Brain microvascular endothelial cell (primary cell): ENCODE measurements around the gene EMC1.
"Not testable (repeated sequence)": the region's sequence is repeated elsewhere in the genome, so short reads cannot be mapped to it uniquely, and the experiment has no call there.

ENCODE experiments used
- DNase-seq: peaks from one replicate; pipeline ENCODE4 v3.0.0-alpha.2; 2020
- H3K27ac ChIP-seq: fragments of 250-450 bp; sonication (Bioruptor Pico); 2 replicates; pipeline ENCODE4 v1.5.1; 2020; ENCODE audit warnings: mild to moderate bottlenecking, moderate library complexity
- H3K27me3 ChIP-seq: fragments of 250-450 bp; sonication (Bioruptor Pico); replicated peaks from 2 replicates; pipeline ENCODE4 v1.5.1; 2020; ENCODE audit warnings: mild to moderate bottlenecking
- H3K36me3 ChIP-seq: fragments of 250-450 bp; sonication (Bioruptor Pico); replicated peaks from 2 replicates; pipeline ENCODE4 v1.5.1; 2020; ENCODE audit warnings: mild to moderate bottlenecking
- H3K4me3 ChIP-seq: 2 replicates; pipeline ENCODE4 v1.5.1; 2011; ENCODE audit warnings: low read depth, mild to moderate bottlenecking, control low read depth, low read length, moderate library complexity
- in situ Hi-C: cut with HindIII; loops from 2 replicates; pipeline ENCODE4 v1.10.0; 2017; ENCODE audit warnings: low sequenced_read_pairs, low pct_ligation_motif_present
- TF ChIP-seq, protein P1 (sequence below): IDR thresholded peaks from 2 replicates; pipeline ENCODE4 v1.5.1; 2011; ENCODE audit warnings: low read depth, mild to moderate bottlenecking, moderate library complexity, low read length, control low read depth, inconsistent platforms; ENCODE audit errors: missing control alignments

The EMC1 gene

DNA sequence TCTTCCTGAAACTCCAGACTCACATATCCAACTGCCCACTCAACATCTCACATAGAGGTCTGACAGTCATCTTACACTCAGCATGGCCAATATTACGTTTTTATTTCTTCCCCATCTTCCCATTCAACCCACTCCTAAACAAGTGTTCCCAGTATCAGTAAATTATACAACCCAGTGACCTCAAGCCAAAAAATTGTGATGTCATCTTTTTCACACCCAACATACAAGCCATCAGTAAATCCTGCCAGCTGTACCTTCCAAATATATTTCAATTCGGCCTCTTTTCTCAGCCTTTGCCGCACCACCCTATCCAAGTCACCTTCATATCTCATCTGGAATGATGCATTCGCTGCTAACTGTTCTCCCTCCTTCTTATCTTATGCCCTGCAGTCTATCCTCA, 60.9 kb downstream of the EMC1 start:
- Histone ChIP-seq H3K4me3 (no peak overlapping the region), H3K27me3 (no peaks in the 10 kb centered on the region), H3K27ac (no peak overlapping the region), H3K36me3 (peaks cover 79% of the 10 kb centered on the region)
- in situ Hi-C loops = no loop called here
- DNase-seq = no peak
- TF ChIP-seq, protein P1, sequence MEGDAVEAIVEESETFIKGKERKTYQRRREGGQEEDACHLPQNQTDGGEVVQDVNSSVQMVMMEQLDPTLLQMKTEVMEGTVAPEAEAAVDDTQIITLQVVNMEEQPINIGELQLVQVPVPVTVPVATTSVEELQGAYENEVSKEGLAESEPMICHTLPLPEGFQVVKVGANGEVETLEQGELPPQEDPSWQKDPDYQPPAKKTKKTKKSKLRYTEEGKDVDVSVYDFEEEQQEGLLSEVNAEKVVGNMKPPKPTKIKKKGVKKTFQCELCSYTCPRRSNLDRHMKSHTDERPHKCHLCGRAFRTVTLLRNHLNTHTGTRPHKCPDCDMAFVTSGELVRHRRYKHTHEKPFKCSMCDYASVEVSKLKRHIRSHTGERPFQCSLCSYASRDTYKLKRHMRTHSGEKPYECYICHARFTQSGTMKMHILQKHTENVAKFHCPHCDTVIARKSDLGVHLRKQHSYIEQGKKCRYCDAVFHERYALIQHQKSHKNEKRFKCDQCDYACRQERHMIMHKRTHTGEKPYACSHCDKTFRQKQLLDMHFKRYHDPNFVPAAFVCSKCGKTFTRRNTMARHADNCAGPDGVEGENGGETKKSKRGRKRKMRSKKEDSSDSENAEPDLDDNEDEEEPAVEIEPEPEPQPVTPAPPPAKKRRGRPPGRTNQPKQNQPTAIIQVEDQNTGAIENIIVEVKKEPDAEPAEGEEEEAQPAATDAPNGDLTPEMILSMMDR = no peak

DNA sequence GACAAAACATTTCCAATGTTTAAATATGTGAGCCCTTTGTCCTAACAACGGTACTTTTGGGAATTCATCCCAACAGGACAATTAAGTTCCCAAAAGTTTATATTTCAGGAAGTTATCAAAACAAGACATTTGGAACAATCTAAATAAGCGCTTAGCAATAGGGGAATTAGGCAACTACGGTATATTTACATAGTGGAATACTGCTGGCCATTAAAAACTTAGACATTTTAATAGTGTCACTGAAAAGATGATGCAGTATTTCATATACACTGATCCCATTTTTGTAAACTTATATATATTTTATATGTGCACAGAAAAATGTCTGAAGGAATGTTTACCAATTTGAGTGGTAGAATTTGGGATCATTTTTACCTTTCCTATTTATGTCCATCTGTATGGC, 62.1 kb downstream of the EMC1 start:
- peaks cover 85% of the 10 kb centered on the region for H3K36me3 ChIP-seq
- in situ Hi-C loops = no loop called here
- no peak overlapping the region for H3K27ac ChIP-seq
- H3K4me3 ChIP-seq = no peak overlapping the region
- TF ChIP-seq, protein P1 = no peak
- DNase-seq = no peak
- no peaks in the 10 kb centered on the region for H3K27me3 ChIP-seq

DNA sequence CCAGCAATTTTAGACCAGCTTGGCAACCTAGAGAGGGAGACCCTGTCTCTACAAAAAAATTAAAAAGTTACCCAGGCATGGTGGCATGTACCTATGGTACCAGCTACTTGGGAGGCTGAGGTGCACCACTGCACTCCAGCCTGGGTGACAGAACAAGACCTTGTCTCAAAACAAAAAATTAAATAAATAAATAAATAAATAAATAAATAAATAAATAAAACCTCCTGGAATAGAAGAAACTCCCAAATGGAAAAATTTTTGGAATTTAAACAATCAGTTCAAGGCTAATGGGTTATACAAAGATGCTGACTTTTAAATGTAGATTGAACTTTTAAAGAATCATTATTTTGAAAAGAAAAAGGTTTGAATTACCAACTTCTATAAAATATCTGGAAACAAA, 63.5 kb downstream of the EMC1 start:
- no peak for DNase-seq
- in situ Hi-C loops = no loop called here
- TF ChIP-seq, protein P1 = no peak
- H3K4me3 ChIP-seq = no peak overlapping the region
- H3K27ac ChIP-seq = no peak overlapping the region
- peaks cover 83% of the 10 kb centered on the region for H3K36me3 ChIP-seq
- H3K27me3 ChIP-seq = no peaks in the 10 kb centered on the region

DNA sequence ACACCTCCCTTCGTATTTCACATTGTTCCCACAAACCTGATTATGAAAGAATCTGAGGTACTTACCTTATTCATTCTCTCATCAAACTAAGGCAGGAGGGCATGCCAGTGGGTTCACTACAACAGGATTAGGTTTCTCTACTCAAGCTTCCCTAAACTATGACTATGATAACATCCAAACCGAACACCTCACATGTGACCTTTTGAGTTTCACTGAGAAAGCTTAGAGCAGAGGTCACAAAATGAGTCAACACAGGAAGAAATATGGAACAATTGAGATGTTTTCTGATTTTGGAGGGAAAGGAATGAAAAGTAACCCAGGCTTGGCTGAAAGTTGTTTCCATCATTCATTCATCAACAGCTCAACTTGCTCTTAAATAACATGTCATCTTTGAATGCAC, 65.3 kb downstream of the EMC1 start:
- TF ChIP-seq, protein P1 = no peak
- H3K36me3 ChIP-seq = peaks cover 78% of the 10 kb centered on the region
- no peak for DNase-seq
- no peak overlapping the region for H3K4me3 ChIP-seq
- in situ Hi-C loops = no loop called here
- H3K27me3 ChIP-seq = no peaks in the 10 kb centered on the region
- H3K27ac ChIP-seq = no peak overlapping the region

DNA sequence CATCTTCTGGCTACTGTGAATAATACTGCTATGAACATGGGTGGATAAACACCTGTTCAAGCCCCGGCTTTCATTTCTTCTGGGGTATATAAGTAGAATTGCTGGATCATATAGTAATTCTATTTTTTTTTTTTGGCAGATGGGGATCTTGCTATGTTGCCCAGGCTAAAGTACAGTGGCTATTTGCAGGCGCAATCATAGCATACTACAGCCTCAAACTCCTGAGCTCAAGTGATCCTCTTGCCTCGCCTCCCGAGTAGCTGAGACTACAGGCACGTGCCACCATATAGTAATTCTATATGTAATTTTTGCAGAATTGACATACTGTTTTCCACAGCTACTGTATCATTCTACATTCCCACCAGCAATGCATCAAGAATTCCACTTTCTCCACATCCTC, 69.1 kb downstream of the EMC1 start:
- no peaks in the 10 kb centered on the region for H3K27me3 ChIP-seq
- H3K27ac ChIP-seq = no peak overlapping the region
- TF ChIP-seq, protein P1 = no peak
- no peak overlapping the region for H3K4me3 ChIP-seq
- DNase-seq = no peak
- H3K36me3 ChIP-seq = peaks cover 84% of the 10 kb centered on the region
- in situ Hi-C loops = no loop called here

DNA sequence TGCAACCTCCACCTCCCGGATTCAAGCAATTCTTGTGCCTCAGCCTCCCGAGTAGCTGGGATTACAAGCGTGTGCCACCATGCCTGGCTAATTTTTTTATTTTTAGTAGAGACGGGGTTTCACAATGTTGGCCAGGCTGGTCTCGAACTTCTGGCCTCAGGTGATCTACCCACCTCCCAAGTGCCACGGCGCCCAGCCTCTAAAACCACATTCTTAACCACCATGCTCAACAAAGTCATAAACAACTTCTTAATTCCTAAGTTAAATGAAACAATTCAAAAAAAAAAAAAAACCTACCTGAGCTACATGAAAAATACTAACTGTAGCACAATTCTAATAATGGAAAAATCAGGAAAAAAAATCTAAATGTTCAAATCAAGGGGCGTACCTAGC, 71.1 kb downstream of the EMC1 start:
- in situ Hi-C loops, H3K27ac ChIP-seq, H3K4me3 ChIP-seq, H3K27me3 ChIP-seq, DNase-seq: not testable (repeated sequence)
- peaks cover 87% of the 10 kb centered on the region for H3K36me3 ChIP-seq
